ENCODE measurements around the gene IL4I1.
A peak's percentile ranks its signal among the peaks of the same experiment; 100 is the strongest.
"Not testable (repeated sequence)": the region's sequence is repeated elsewhere in the genome, so short reads cannot be mapped to it uniquely, and the experiment has no call there.

IL4I1 gene, protein sequence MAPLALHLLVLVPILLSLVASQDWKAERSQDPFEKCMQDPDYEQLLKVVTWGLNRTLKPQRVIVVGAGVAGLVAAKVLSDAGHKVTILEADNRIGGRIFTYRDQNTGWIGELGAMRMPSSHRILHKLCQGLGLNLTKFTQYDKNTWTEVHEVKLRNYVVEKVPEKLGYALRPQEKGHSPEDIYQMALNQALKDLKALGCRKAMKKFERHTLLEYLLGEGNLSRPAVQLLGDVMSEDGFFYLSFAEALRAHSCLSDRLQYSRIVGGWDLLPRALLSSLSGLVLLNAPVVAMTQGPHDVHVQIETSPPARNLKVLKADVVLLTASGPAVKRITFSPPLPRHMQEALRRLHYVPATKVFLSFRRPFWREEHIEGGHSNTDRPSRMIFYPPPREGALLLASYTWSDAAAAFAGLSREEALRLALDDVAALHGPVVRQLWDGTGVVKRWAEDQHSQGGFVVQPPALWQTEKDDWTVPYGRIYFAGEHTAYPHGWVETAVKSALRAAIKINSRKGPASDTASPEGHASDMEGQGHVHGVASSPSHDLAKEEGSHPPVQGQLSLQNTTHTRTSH

GRCh38 chr19:49896863-49897621, at the start of gene IL4I1:
Gene IL4I1, minus strand, starts transcription at chr19:49896887. Its CDS starts 727 bp downstream, at chr19:49896160.
- Histone ChIP-seq H3K4me3 (ENCODE audit: low read length) (no peak within 1 kb of the TSS), H3K36me3 (ENCODE audit: insufficient read depth, low read length) (no peaks in the 10 kb centered on the region), H3K27me3 (ENCODE audit: insufficient read depth, low read length) (peaks cover 5% of the 10 kb centered on the region), H3K4me1 (ENCODE audit: insufficient read depth, low read length) (peaks cover 6% of the 10 kb centered on the region), H3K9me3 (ENCODE audit: low read length) (no peaks in the 10 kb centered on the region), H2AFZ (ENCODE audit: low read depth, low read length) (no peak within 1 kb of the TSS)

- Histone ChIP-seq H3K27me3 (ENCODE audit: insufficient read depth, low read length) (peaks cover 2% of the 10 kb centered on the region), H2AFZ (ENCODE audit: low read depth, low read length) (no peak overlapping the region), H3K36me3 (ENCODE audit: insufficient read depth, low read length) (no peaks in the 10 kb centered on the region), H3K4me1 (ENCODE audit: insufficient read depth, low read length) (peaks cover 13% of the 10 kb centered on the region), H3K9me3 (ENCODE audit: low read length) (no peaks in the 10 kb centered on the region), H3K4me3 (ENCODE audit: low read length) (no peak overlapping the region)
Observed at GRCh38 chr19:49946415-49946814, 49.7 kb upstream of the IL4I1 start.

DNA sequence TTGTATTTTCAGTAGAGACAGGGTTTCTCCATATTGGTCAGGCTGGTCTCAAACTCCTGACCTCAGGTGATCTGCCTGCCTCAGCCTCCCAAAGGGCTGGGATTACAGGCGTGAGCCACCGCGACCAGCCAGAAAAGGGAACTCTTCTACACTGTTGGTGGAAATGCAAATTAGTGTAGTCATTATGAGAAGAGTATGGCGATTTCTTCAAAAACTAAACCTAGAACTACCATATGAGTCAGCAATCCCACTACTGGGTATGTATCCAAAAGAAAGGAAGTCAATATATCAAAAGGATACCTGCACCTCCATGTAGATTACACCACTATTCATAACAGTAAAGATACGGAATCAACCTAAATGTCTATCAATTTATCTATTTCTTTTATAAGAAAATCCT, 47.9 kb upstream of the IL4I1 start:
- H3K4me1 ChIP-seq (ENCODE audit: insufficient read depth, low read length); H2AFZ ChIP-seq (ENCODE audit: low read depth, low read length); H3K4me3 ChIP-seq (ENCODE audit: low read length); H3K9me3 ChIP-seq (ENCODE audit: low read length); H3K27me3 ChIP-seq (ENCODE audit: insufficient read depth, low read length); H3K36me3 ChIP-seq (ENCODE audit: insufficient read depth, low read length): not testable (repeated sequence)

- Histone ChIP-seq H3K9me3 (ENCODE audit: low read length) (no peaks in the 10 kb centered on the region), H3K4me3 (ENCODE audit: low read length) (no peak overlapping the region), H2AFZ (ENCODE audit: low read depth, low read length) (no peak overlapping the region), H3K27me3 (ENCODE audit: insufficient read depth, low read length) (peaks cover 2% of the 10 kb centered on the region), H3K36me3 (ENCODE audit: insufficient read depth, low read length) (no peaks in the 10 kb centered on the region), H3K4me1 (ENCODE audit: insufficient read depth, low read length) (peaks cover 10% of the 10 kb centered on the region)
Observed at GRCh38 chr19:49940482-49940791, 43.8 kb upstream of the IL4I1 start.

GRCh38 chr19:49939721-49940481, 43.2 kb upstream of the IL4I1 start:
- H3K9me3 ChIP-seq (ENCODE audit: low read length) = no peaks in the 10 kb centered on the region
- peaks cover 10% of the 10 kb centered on the region for H3K4me1 ChIP-seq (ENCODE audit: insufficient read depth, low read length)
- H3K4me3 ChIP-seq (ENCODE audit: low read length) = no peak overlapping the region
- peaks cover 2% of the 10 kb centered on the region for H3K27me3 ChIP-seq (ENCODE audit: insufficient read depth, low read length)
- no peak overlapping the region for H2AFZ ChIP-seq (ENCODE audit: low read depth, low read length)
- no peaks in the 10 kb centered on the region for H3K36me3 ChIP-seq (ENCODE audit: insufficient read depth, low read length)

DNA sequence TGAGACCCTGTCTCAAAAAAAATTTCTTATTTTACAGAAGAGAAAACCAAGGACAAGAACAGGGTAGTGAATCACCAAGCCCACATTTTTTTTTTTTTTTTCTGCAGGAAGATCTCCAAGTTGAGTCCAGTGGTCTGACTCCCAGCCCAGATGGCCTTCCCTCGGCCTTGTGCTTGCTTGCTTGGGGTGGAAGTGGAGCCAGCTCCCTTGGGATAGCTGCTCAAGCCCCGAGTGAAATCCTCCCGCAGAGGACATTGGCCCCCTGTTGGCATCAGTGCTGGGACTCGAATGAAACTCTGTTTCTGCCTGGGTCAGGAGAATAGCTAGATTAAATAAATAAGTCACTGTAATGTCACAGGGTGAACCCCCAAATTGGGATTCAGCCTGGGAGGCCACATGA, 42.0 kb upstream of the IL4I1 start:
- Histone ChIP-seq H3K4me1 (ENCODE audit: insufficient read depth, low read length) (peaks cover 10% of the 10 kb centered on the region), H2AFZ (ENCODE audit: low read depth, low read length) (no peak overlapping the region), H3K27me3 (ENCODE audit: insufficient read depth, low read length) (peaks cover 2% of the 10 kb centered on the region), H3K9me3 (ENCODE audit: low read length) (no peaks in the 10 kb centered on the region), H3K4me3 (ENCODE audit: low read length) (no peak overlapping the region), H3K36me3 (ENCODE audit: insufficient read depth, low read length) (no peaks in the 10 kb centered on the region)

GRCh38 chr19:49937750-49938381, 41.2 kb upstream of the IL4I1 start:
- H3K9me3 ChIP-seq (ENCODE audit: low read length) = no peaks in the 10 kb centered on the region
- H3K4me3 ChIP-seq (ENCODE audit: low read length) = no peak overlapping the region
- H2AFZ ChIP-seq (ENCODE audit: low read depth, low read length) = peak overlapping the region; percentile 54
- H3K4me1 ChIP-seq (ENCODE audit: insufficient read depth, low read length) = peaks cover 10% of the 10 kb centered on the region
- peaks cover 2% of the 10 kb centered on the region for H3K27me3 ChIP-seq (ENCODE audit: insufficient read depth, low read length)
- H3K36me3 ChIP-seq (ENCODE audit: insufficient read depth, low read length) = peaks cover 1% of the 10 kb centered on the region

GRCh38 chr19:49936549-49936948, 39.9 kb upstream of the IL4I1 start:
- Histone ChIP-seq H3K4me3 (ENCODE audit: low read length) (no peak overlapping the region), H3K4me1 (ENCODE audit: insufficient read depth, low read length) (peaks cover 7% of the 10 kb centered on the region), H2AFZ (ENCODE audit: low read depth, low read length) (no peak overlapping the region), H3K36me3 (ENCODE audit: insufficient read depth, low read length) (peaks cover 3% of the 10 kb centered on the region), H3K27me3 (ENCODE audit: insufficient read depth, low read length) (no peaks in the 10 kb centered on the region), H3K9me3 (ENCODE audit: low read length) (no peaks in the 10 kb centered on the region)

- no peak overlapping the region for H3K4me3 ChIP-seq (ENCODE audit: low read length)
- H2AFZ ChIP-seq (ENCODE audit: low read depth, low read length) = no peak overlapping the region
- H3K27me3 ChIP-seq (ENCODE audit: insufficient read depth, low read length) = no peaks in the 10 kb centered on the region
- H3K4me1 ChIP-seq (ENCODE audit: insufficient read depth, low read length) = peaks cover 3% of the 10 kb centered on the region
- H3K36me3 ChIP-seq (ENCODE audit: insufficient read depth, low read length) = peaks cover 3% of the 10 kb centered on the region
- no peaks in the 10 kb centered on the region for H3K9me3 ChIP-seq (ENCODE audit: low read length)
Observed at GRCh38 chr19:49933643-49934042, 37.0 kb upstream of the IL4I1 start.

GRCh38 chr19:49932731-49933131, 36.0 kb upstream of the IL4I1 start:
- no peak overlapping the region for H2AFZ ChIP-seq (ENCODE audit: low read depth, low read length)
- H3K4me3 ChIP-seq (ENCODE audit: low read length) = no peak overlapping the region
- H3K9me3 ChIP-seq (ENCODE audit: low read length) = no peaks in the 10 kb centered on the region
- H3K36me3 ChIP-seq (ENCODE audit: insufficient read depth, low read length) = peaks cover 6% of the 10 kb centered on the region
- H3K4me1 ChIP-seq (ENCODE audit: insufficient read depth, low read length) = peaks cover 9% of the 10 kb centered on the region
- no peaks in the 10 kb centered on the region for H3K27me3 ChIP-seq (ENCODE audit: insufficient read depth, low read length)

DNA sequence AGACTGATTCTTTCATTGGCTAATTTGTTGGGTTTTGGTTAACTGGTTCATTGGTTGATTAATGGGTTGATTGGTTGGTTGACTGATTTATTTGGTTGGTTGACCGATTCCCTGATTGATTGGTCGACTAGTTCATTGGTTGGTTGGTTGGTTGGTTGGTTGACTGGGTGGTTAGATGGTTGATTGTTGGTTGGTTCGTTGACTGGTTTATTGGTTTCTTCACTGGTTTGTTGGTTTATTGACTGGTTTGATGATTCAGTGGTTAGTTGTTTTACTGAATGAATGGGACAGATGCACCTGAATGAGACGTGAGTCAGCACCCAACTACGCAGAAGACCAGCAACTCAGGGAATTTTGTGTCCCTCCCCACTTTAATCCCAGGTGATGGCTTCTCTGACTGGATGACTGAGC, 35.4 kb upstream of the IL4I1 start:
- Histone ChIP-seq H3K4me1 (ENCODE audit: insufficient read depth, low read length) (peaks cover 14% of the 10 kb centered on the region), H3K4me3 (ENCODE audit: low read length) (no peak overlapping the region), H3K9me3 (ENCODE audit: low read length) (no peaks in the 10 kb centered on the region), H2AFZ (ENCODE audit: low read depth, low read length) (no peak overlapping the region), H3K36me3 (ENCODE audit: insufficient read depth, low read length) (peaks cover 13% of the 10 kb centered on the region), H3K27me3 (ENCODE audit: insufficient read depth, low read length) (no peaks in the 10 kb centered on the region)

GRCh38 chr19:49931293-49932040, 34.8 kb upstream of the IL4I1 start:
- Histone ChIP-seq H3K27me3 (ENCODE audit: insufficient read depth, low read length) (no peaks in the 10 kb centered on the region), H3K9me3 (ENCODE audit: low read length) (no peaks in the 10 kb centered on the region), H2AFZ (ENCODE audit: low read depth, low read length) (no peak overlapping the region), H3K4me1 (ENCODE audit: insufficient read depth, low read length) (peaks cover 17% of the 10 kb centered on the region), H3K4me3 (ENCODE audit: low read length) (no peak overlapping the region), H3K36me3 (ENCODE audit: insufficient read depth, low read length) (peaks cover 19% of the 10 kb centered on the region)

Measured in neuron (in vitro differentiated cells).